ENCODE results near the gene HLA-E. TPM values are rescaled to one million over a fixed set of nuclear protein-coding genes. Genes with fewer than 3 reads are reported as not detected.
"Not testable (repeated sequence)": the region's sequence is repeated elsewhere in the genome, so short reads cannot be mapped to it uniquely, and the experiment has no call there.

HLA-E gene
- polyA plus RNA-seq, 3 donors, result 870 to 944 (median 893) TPM

- peak overlapping the region in 1 of 3 experiments; percentile 18 for H3K4me3 ChIP-seq (replicated peaks in 1 of 3; ENCODE audit: low read depth in 2 of 3, low read length in 3 of 3)
- H3K27ac Mint-ChIP-seq, result peak overlapping the region; percentile 88 to 97 (median 94)
- peaks cover 0 to 6% (median 4%) of the 10 kb centered on the region in 3 donors for H3K27me3 Mint-ChIP-seq (ENCODE audit: low read depth in 3 of 3)
- peak overlapping the region; percentile 10 for H3K9ac ChIP-seq (ENCODE audit: insufficient read depth, low read length, poor library complexity, severe bottlenecking)
- peaks cover 24% of the 10 kb centered on the region for H3K79me2 ChIP-seq (ENCODE audit: insufficient read depth, low read length)
- peaks cover 70 to 78% of the 10 kb centered on the region in 2 donors for H3K4me1 ChIP-seq (ENCODE audit: control insufficient read depth in 1 of 2, insufficient read depth in 2 of 2, low read length in 2 of 2)
- H3K4me3 Mint-ChIP-seq, result peak overlapping the region in 1 of 2 donors; percentile 39
- no peaks in the 10 kb centered on the region for H3K9me3 ChIP-seq (replicated peaks in 1 of 2; ENCODE audit: control insufficient read depth in 1 of 2, insufficient read depth in 1 of 2, low read length in 2 of 2)
- H3K36me3 ChIP-seq (replicated peaks in 1 of 2; ENCODE audit: control insufficient read depth in 1 of 2, insufficient read depth in 2 of 2, low read length in 2 of 2), result peaks cover 33 to 34% of the 10 kb centered on the region in 2 donors
- peaks cover 53% of the 10 kb centered on the region for H4K20me1 ChIP-seq (ENCODE audit: insufficient read depth, low read length)
- H3K9me3 Mint-ChIP-seq, result peaks cover 0 to 2% (median 0%) of the 10 kb centered on the region in 7 donors
- H3K27ac ChIP-seq (ENCODE audit: low read depth in 1 of 2, low read length in 2 of 2), result peak overlapping the region; percentile 77 to 79
- no peak overlapping the region for H2AFZ ChIP-seq (ENCODE audit: insufficient read depth, low read depth, low read length, poor library complexity, severe bottlenecking)
- H3K4me2 ChIP-seq (replicated peaks; ENCODE audit: extremely low read depth, low read length, poor library complexity, severe bottlenecking), result peak overlapping the region; percentile 33
- DNase-seq, result no peak
- no peak for TF ChIP-seq CTCF (IDR thresholded peaks at IDR 0.05)
- intact Hi-C loops (cut with micrococcal nuclease), result no loop called here
- no peaks in the 10 kb centered on the region for H3K27me3 ChIP-seq (ENCODE audit: control insufficient read depth in 2 of 2, insufficient read depth in 2 of 2, low read length in 2 of 2)
- peaks cover 29 to 35% of the 10 kb centered on the region in 2 donors for H3K36me3 Mint-ChIP-seq
- 80% methylated on average over 3 of the region's 4 CpGs for WGBS (ENCODE audit: insufficient coverage)
- peaks cover 75% of the 10 kb centered on the region for H3K4me1 Mint-ChIP-seq
Measured at GRCh38 chr6:30495993-30496392, 6.7 kb downstream of the HLA-E start.

DNA sequence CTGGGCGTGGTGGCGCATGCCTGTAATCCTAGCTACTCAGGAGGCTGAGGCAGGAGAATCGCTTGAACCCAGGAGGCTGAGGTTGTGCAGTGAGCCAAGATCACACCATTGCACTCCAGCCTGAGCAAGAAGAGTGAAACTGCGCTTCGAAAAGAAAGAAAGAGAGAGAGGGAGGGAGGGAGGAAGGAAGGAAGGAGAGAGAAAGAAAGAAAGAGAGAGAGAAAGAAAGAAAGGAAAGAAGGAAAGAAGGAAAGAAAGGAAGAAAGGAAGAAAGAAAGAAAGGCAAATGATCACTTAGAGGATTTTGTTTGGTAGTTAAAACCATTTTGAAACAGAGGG lies 7.9 kb downstream of the HLA-E start:
- H3K27me3 ChIP-seq (ENCODE audit: control insufficient read depth in 2 of 2, insufficient read depth in 2 of 2, low read length in 2 of 2); H3K4me2 ChIP-seq (replicated peaks; ENCODE audit: extremely low read depth, low read length, poor library complexity, severe bottlenecking); H3K4me3 ChIP-seq (replicated peaks in 1 of 3; ENCODE audit: low read depth in 2 of 3, low read length in 3 of 3); H3K27me3 Mint-ChIP-seq (ENCODE audit: low read depth in 3 of 3); H2AFZ ChIP-seq (ENCODE audit: insufficient read depth, low read depth, low read length, poor library complexity, severe bottlenecking); DNase-seq; H3K9me3 ChIP-seq (replicated peaks in 1 of 2; ENCODE audit: control insufficient read depth in 1 of 2, insufficient read depth in 1 of 2, low read length in 2 of 2); intact Hi-C loops (cut with micrococcal nuclease); H3K9ac ChIP-seq (ENCODE audit: insufficient read depth, low read length, poor library complexity, severe bottlenecking); H3K4me3 Mint-ChIP-seq; H3K9me3 Mint-ChIP-seq: not testable (repeated sequence)
- Histone ChIP-seq H3K36me3 (replicated peaks in 1 of 2; ENCODE audit: control insufficient read depth in 1 of 2, insufficient read depth in 2 of 2, low read length in 2 of 2) (peaks cover 21 to 22% of the 10 kb centered on the region in 2 donors), H4K20me1 (ENCODE audit: insufficient read depth, low read length) (peaks cover 41% of the 10 kb centered on the region), H3K79me2 (ENCODE audit: insufficient read depth, low read length) (peaks cover 12% of the 10 kb centered on the region), H3K4me1 (ENCODE audit: control insufficient read depth in 1 of 2, insufficient read depth in 2 of 2, low read length in 2 of 2) (peaks cover 60 to 70% of the 10 kb centered on the region in 2 donors), H3K27ac (ENCODE audit: low read depth in 1 of 2, low read length in 2 of 2) (peak overlapping the region; percentile 49 to 79)
- WGBS (ENCODE audit: insufficient coverage), result 88% methylated on average over 3 of the region's 5 CpGs
- H3K27ac Mint-ChIP-seq, result peak overlapping the region; percentile 88 to 97 (median 94)
- H3K4me1 Mint-ChIP-seq, result peaks cover 65% of the 10 kb centered on the region
- H3K36me3 Mint-ChIP-seq, result peaks cover 17 to 22% of the 10 kb centered on the region in 2 donors

Measured in CD14-positive monocyte (primary cell).